ENCODE results near the gene BTRC. TPM values are rescaled to one million over a fixed set of nuclear protein-coding genes. Genes with fewer than 3 reads are reported as not detected.
"Not testable (repeated sequence)": the region's sequence is repeated elsewhere in the genome, so short reads cannot be mapped to it uniquely, and the experiment has no call there.

BTRC gene
- total and polyA plus RNA-seq, 10 of the 15 experiments (the other 5 are each of a cell fraction or from before 2014, with no cell fraction given) = 2.2 to 18.6 (median 8.6) TPM

DNA sequence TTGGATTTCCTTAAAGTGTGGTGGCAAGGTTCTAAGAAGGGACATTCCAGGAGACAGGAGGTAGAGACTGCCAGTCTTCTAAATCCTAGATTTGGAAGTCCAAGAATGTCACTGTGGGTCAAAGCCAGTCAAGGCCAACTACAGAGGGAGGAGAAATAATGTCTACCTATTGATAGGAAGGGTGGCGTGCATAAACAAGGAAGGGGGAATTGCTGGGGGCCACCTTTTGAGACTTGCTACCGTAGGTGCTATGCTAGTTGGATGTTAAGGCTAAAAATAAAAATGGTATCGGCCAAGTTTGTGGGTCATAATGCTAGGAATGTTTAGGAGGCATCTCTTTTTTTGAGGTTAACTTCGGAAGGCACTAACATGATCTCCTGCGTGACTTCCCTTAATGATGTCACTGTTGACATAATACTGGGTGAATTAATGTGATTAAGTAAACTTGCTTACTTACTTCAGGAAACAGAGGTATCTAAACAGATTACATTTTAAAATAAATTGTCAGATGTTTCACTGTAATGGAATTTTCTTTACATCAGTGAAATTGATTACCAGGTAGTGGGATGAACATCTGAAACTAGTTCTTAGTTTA lies 4.8 kb downstream of the BTRC start:
- H3K27me3 ChIP-seq (replicated peaks in 1 of 2; ENCODE audit: control insufficient read depth in 2 of 2, insufficient read depth in 2 of 2, low read length in 1 of 2) = no peaks in the 10 kb centered on the region
- ATAC-seq = no peak
- H3K4me2 ChIP-seq (ENCODE audit: control insufficient read depth, insufficient read depth) = no peak overlapping the region
- SMC1A ChIA-PET (ENCODE audit: uncharacterized antibody, unreplicated experiment) = no interaction called here
- H3K36me3 ChIP-seq (ENCODE audit: control insufficient read depth in 2 of 2, insufficient read depth in 2 of 2, low read length in 1 of 2) = no peaks in the 10 kb centered on the region
- peaks cover 10% of the 10 kb centered on the region for H3K79me2 ChIP-seq (ENCODE audit: control insufficient read depth, insufficient read depth, low read length)
- CTCF ChIA-PET = no interaction called here
- in situ Hi-C loops (cut with MboI) (no loop called here), intact Hi-C loops (cut with micrococcal nuclease; ENCODE audit: unreplicated experiment) (loop anchor here (10.0 kb wide), 1 partner anchor 426 kb away; the partner anchor contains the start of gene NPM3)
- H3K27ac ChIP-seq (ENCODE audit: control insufficient read depth, insufficient read depth) = no peak overlapping the region
- no peaks in the 10 kb centered on the region for H4K20me1 ChIP-seq (ENCODE audit: control insufficient read depth, insufficient read depth)
- POLR2A ChIA-PET = no interaction called here
- BruUV-seq (replicated peaks) = no TSS peak
- RAD21 ChIA-PET (ENCODE audit: unreplicated experiment) = interaction anchor here (0.8 kb wide), 1 partner anchor 108 kb away, joined by 4 read pairs; no protein-coding TSS in a partner anchor
- no peak for FAIRE-seq
- no peak overlapping the region for H2AFZ ChIP-seq (ENCODE audit: control insufficient read depth, low read depth, low read length)
- no peaks in the 10 kb centered on the region for H3K4me1 ChIP-seq (ENCODE audit: control insufficient read depth, insufficient read depth, low read length)
- no peak for TF ChIP-seq LARP7 (IDR thresholded peaks at IDR 0.05)
- TF ChIP-seq STAT3 (IDR thresholded peaks at IDR 0.05; ENCODE audit: low read depth, low read length) = no peak
- no peak overlapping the region for H3K9ac ChIP-seq (ENCODE audit: control insufficient read depth, insufficient read depth, low read length)
- DNase-seq (ENCODE audit: low read depth, low spot score) = no peak
- H3K4me3 ChIP-seq = no peak overlapping the region
- no peaks in the 10 kb centered on the region for H3K9me3 ChIP-seq (replicated peaks; ENCODE audit: control insufficient read depth, insufficient read depth, low read length)
- WGBS (ENCODE audit: insufficient coverage, insufficient replicate concordance, low lambda C conversion rate, missing lambda C conversion rate) = 80% methylated on average over 5 of the region's 5 CpGs

DNA sequence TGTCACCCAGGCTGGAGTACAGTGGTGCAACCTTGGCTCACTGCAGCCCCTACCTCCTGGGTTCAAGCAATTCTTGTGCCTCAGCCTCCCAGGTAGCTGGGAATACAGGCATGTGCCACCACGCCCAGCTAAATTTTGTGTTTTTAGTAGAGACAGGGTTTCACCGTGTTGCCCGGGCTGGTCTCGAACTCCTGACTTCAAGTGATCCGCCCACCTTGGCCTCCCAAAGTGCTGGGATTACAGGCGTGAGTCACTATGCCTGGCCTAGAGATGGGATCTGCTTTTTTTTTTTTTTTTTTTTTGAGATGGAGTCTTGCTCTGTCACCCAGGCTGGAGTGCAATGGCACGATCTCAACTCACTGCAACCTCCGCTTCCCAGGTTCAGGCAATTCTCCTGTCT lies 6.1 kb downstream of the BTRC start:
- H2AFZ ChIP-seq (ENCODE audit: control insufficient read depth, low read depth, low read length); DNase-seq (ENCODE audit: low read depth, low spot score); H3K4me3 ChIP-seq; H3K36me3 ChIP-seq (ENCODE audit: control insufficient read depth in 2 of 2, insufficient read depth in 2 of 2, low read length in 1 of 2); H3K27ac ChIP-seq (ENCODE audit: control insufficient read depth, insufficient read depth); FAIRE-seq; ATAC-seq; H3K9me3 ChIP-seq (replicated peaks; ENCODE audit: control insufficient read depth, insufficient read depth, low read length); intact Hi-C loops (cut with micrococcal nuclease; ENCODE audit: unreplicated experiment); H3K4me2 ChIP-seq (ENCODE audit: control insufficient read depth, insufficient read depth); in situ Hi-C loops (cut with MboI); BruUV-seq (replicated peaks); H3K79me2 ChIP-seq (ENCODE audit: control insufficient read depth, insufficient read depth, low read length); H3K9ac ChIP-seq (ENCODE audit: control insufficient read depth, insufficient read depth, low read length); H3K4me1 ChIP-seq (ENCODE audit: control insufficient read depth, insufficient read depth, low read length); SMC1A ChIA-PET (ENCODE audit: uncharacterized antibody, unreplicated experiment); CTCF ChIA-PET; H3K27me3 ChIP-seq (replicated peaks in 1 of 2; ENCODE audit: control insufficient read depth in 2 of 2, insufficient read depth in 2 of 2, low read length in 1 of 2); H4K20me1 ChIP-seq (ENCODE audit: control insufficient read depth, insufficient read depth): not testable (repeated sequence)
- 95% methylated on average over 8 of the region's 8 CpGs for WGBS (ENCODE audit: insufficient coverage, insufficient replicate concordance, low lambda C conversion rate, missing lambda C conversion rate)
- ChIA-PET RAD21 (ENCODE audit: unreplicated experiment) (interaction anchor here (1.6 kb wide), 1 partner anchor 84 kb away, joined by 5 read pairs; no protein-coding TSS in a partner anchor), POLR2A (interaction anchor here (0.9 kb wide), 1 partner anchor 9 kb away, joined by 3 read pairs; no protein-coding TSS in a partner anchor)

DNA sequence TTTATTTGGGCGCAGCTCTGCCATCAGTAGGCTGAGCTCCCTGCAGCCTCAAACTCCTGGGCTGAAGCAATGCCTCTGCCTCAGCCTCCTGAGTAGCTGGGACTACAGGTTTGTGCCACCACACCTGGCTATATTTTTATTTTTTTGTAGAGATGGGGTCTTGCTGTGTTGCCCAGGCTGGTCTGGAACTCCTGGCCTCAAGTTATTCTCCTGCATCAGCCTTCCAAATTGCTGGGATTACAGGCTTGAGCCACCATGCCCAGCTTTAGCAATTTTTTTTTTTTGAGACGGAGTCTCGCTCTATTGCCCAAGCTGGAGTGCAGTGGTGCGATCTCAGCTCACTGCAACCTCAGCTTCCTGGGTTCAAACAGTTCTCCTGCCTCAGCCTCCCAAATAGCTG lies 6.9 kb downstream of the BTRC start:
- RAD21 ChIA-PET (ENCODE audit: unreplicated experiment) = interaction anchor here (1.6 kb wide), 1 partner anchor 83 kb away, joined by 5 read pairs; no protein-coding TSS in a partner anchor

More for the DNA sequence above, 6.9 kb downstream of the BTRC start:
- CTCF ChIA-PET = interaction anchor here (0.6 kb wide), 1 partner anchor 1023 kb away, joined by 3 read pairs; no protein-coding TSS in a partner anchor
- ATAC-seq; H3K9ac ChIP-seq (ENCODE audit: control insufficient read depth, insufficient read depth, low read length); H4K20me1 ChIP-seq (ENCODE audit: control insufficient read depth, insufficient read depth); POLR2A ChIA-PET; H3K4me2 ChIP-seq (ENCODE audit: control insufficient read depth, insufficient read depth); H3K9me3 ChIP-seq (replicated peaks; ENCODE audit: control insufficient read depth, insufficient read depth, low read length); H3K27me3 ChIP-seq (replicated peaks in 1 of 2; ENCODE audit: control insufficient read depth in 2 of 2, insufficient read depth in 2 of 2, low read length in 1 of 2); DNase-seq (ENCODE audit: low read depth, low spot score); H2AFZ ChIP-seq (ENCODE audit: control insufficient read depth, low read depth, low read length); in situ Hi-C loops (cut with MboI); SMC1A ChIA-PET (ENCODE audit: uncharacterized antibody, unreplicated experiment); H3K4me3 ChIP-seq; H3K4me1 ChIP-seq (ENCODE audit: control insufficient read depth, insufficient read depth, low read length); H3K79me2 ChIP-seq (ENCODE audit: control insufficient read depth, insufficient read depth, low read length); FAIRE-seq; intact Hi-C loops (cut with micrococcal nuclease; ENCODE audit: unreplicated experiment); BruUV-seq (replicated peaks); H3K36me3 ChIP-seq (ENCODE audit: control insufficient read depth in 2 of 2, insufficient read depth in 2 of 2, low read length in 1 of 2); H3K27ac ChIP-seq (ENCODE audit: control insufficient read depth, insufficient read depth): not testable (repeated sequence)
- 98% methylated on average over 3 of the region's 4 CpGs for WGBS (ENCODE audit: insufficient coverage, insufficient replicate concordance, low lambda C conversion rate, missing lambda C conversion rate)

Data from GM12878 (cell line).